ENCODE data around the gene ERFL. TPM values are rescaled to one million over a fixed set of nuclear protein-coding genes. Genes with fewer than 3 reads are reported as not detected.

The ERFL gene
- total and polyA plus RNA-seq, 5 experiments from 2014 or later, result 7.5 to 8.1 TPM; not detected in 3

DNA sequence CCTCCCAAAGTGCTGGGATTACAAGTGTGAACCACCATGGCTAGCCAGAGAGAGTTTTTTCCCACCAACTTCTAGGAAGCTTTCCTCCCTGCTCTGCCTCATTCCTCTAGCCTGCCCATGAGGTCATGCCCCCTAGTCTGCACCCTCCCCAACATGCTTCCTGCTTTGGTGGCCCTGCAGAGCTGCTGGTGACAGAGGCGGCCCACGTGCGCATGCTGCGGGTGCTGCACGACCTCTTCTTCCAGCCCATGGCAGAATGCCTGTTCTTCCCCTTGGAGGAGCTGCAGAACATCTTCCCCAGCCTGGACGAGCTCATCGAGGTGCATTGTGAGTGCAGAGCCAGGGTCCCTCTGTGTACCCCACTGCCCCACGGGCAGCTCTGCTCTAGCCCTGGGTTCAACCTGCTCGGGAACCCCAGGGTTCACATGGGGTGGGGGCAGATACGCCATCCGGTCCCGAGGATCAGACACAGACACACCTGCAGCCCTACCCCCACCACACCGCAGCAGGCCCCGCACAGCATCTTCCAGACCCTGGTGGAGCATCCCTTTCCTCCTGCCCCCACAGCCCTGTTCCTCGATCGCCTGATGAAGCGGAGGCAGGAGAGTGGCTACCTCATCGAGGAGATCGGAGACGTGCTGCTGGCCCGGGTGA, 26.4 kb downstream of the ERFL start:
- POLR2A ChIA-PET, result interaction anchor here (0.6 to 15.2 kb wide), 11 partner anchors 9 to 608 kb away, joined by 3 to 465 read pairs (median 7); partner anchors contain the start of genes ARHGEF1, CD79A and ERFL
- Mint-ChIP-seq H3K4me3 (peak overlapping the region in 9 of 10 donors; percentile 4 to 74 (median 26)), H3K4me1 (peaks cover 30 to 77% (median 61%) of the 10 kb centered on the region in 4 donors), H3K27me3 (no peaks in the 10 kb centered on the region), H3K27ac (peak overlapping the region; percentile 25 to 93 (median 80)), H3K36me3 (peaks cover 4 to 96% (median 19%) of the 10 kb centered on the region in 3 donors), H3K9me3 (no peaks in the 10 kb centered on the region)
- ATAC-seq (peak in 1 of 2 donors; percentile 54), DNase-seq (no peak)

DNA sequence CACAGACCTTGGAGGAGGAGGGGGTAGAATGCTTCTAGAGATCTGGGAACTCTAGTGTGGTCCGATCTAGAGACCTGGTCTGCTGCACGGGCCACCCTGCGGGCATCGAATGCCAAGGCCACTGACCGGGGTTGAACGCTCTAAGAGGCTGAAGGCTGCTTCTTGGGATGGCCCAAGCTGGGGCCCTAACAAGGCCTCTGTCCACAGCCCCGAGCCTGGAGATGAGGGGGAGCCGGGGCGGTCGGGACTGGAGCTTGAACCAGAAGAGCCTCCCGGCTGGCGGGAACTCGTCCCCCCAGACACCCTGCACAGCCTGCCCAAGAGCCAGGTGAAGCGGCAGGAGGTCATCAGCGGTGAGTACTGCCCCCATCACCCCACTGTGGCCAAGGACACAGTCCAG, 30.0 kb downstream of the ERFL start:
- POLR2A ChIA-PET, result interaction anchor here (0.9 to 15.2 kb wide), 5 partner anchors 12 to 39 kb away, joined by 3 to 465 read pairs (median 8); partner anchors contain the start of genes ARHGEF1 and RPS19
- Mint-ChIP-seq H3K27ac (peak overlapping the region in 9 of 10 donors; percentile 47 to 96 (median 72)), H3K4me3 (peak overlapping the region in 8 of 10 donors; percentile 7 to 69 (median 40)), H3K36me3 (peaks cover 4 to 91% (median 28%) of the 10 kb centered on the region in 3 donors), H3K4me1 (peaks cover 27 to 74% (median 60%) of the 10 kb centered on the region in 4 donors), H3K27me3 (no peaks in the 10 kb centered on the region), H3K9me3 (no peaks in the 10 kb centered on the region)
- ATAC-seq (no peak), DNase-seq (no peak)

DNA sequence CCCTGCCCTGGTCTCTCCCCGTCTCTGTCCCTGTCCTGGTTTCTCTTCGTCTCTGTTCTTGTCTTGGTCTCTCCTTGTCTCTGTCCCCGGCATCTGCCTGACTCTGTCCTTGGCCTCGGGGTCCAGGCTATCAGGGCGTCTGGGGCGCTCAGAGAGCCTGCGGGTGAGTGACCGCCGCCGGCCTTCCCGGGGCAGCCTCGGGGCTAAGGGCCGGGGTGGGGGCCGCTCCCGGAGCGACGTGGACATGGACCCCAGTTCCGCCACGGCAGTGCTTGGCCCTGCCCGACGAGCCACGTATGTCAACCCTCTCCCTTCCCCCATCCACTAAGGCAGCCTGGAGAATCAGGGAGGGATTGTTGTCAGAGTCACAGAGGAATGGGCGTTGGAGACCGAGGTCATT, 30.4 kb downstream of the ERFL start:
- Mint-ChIP-seq H3K4me1 (peaks cover 30 to 73% (median 64%) of the 10 kb centered on the region in 4 donors), H3K36me3 (peaks cover 4 to 90% (median 26%) of the 10 kb centered on the region in 3 donors)

DNA sequence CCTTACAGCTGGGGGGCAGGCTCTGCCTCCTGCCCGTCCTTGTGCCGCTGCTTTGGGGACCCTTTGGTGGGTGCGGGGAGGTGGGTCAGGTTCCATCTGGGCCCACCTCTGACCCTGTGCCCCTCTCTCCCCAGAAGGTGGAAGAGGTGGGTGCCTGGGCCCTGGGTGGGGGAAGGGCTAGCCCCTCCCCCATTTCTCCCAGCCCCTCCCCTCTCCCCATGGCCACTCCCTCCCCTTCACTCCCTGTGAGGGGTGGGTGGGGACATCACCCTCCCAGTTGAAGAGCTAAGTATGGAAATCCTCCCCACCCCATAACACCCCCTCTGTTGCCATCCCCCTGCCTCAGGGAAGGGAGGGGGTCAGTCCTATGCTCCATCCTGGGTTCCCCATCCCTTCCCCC, 31.1 kb downstream of the ERFL start:
- DNase-seq, result no peak
- Mint-ChIP-seq H3K36me3 (peaks cover 4 to 84% (median 24%) of the 10 kb centered on the region in 3 donors), H3K9me3 (no peaks in the 10 kb centered on the region), H3K27me3 (no peaks in the 10 kb centered on the region), H3K4me1 (peaks cover 30 to 73% (median 67%) of the 10 kb centered on the region in 4 donors), H3K27ac (peak overlapping the region in 5 of 10 donors; percentile 70 to 96 (median 86)), H3K4me3 (peak overlapping the region in 1 of 10 donors; percentile 59)
- POLR2A ChIA-PET, result interaction anchor here (0.8 to 3.9 kb wide), 5 partner anchors 9 to 25 kb away, joined by 3 to 61 read pairs (median 3); partner anchors contain the start of gene ARHGEF1
- no peak for ATAC-seq

More for the DNA sequence above, 30.4 kb downstream of the ERFL start:
- ATAC-seq, result no peak
- no peak for DNase-seq
- no peaks in the 10 kb centered on the region for H3K9me3 Mint-ChIP-seq
- POLR2A ChIA-PET, result interaction anchor here (0.8 to 15.2 kb wide), 8 partner anchors 10 to 38 kb away, joined by 3 to 465 read pairs (median 6); partner anchors contain the start of genes ARHGEF1 and RPS19
- H3K4me3 Mint-ChIP-seq, result peak overlapping the region in 7 of 10 donors; percentile 7 to 69 (median 56)
- H3K27me3 Mint-ChIP-seq, result no peaks in the 10 kb centered on the region
- peak overlapping the region; percentile 47 to 96 (median 82) for H3K27ac Mint-ChIP-seq

DNA sequence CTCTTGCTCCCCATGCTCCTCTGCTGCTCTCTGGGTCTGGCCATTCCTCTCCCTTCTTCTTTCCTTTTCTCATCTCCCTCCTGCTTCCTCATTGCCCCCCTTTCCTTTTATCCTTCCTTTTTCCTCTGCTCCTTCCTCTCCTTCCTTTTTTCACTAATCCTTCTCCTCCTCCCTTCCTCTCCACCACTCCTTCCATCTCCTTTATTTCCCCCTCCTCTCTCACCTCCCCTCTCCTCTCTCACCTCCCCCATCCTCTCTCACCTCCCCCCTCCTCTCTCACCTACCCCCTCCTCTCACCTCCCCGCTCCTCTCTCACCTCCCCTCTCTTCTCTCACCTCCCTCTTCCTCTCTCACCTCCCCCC, 31.7 kb downstream of the ERFL start:
- peak overlapping the region; percentile 66 to 96 (median 84) for H3K27ac Mint-ChIP-seq
- H3K27me3 Mint-ChIP-seq, result no peaks in the 10 kb centered on the region
- peaks cover 29 to 73% (median 68%) of the 10 kb centered on the region in 4 donors for H3K4me1 Mint-ChIP-seq
- H3K4me3 Mint-ChIP-seq, result peak overlapping the region in 7 of 10 donors; percentile 10 to 84 (median 48)
- POLR2A ChIA-PET, result interaction anchor here (0.6 to 3.9 kb wide), 8 partner anchors 9 to 25 kb away, joined by 3 to 61 read pairs (median 5); partner anchors contain the start of gene ARHGEF1
- H3K9me3 Mint-ChIP-seq, result no peaks in the 10 kb centered on the region
- DNase-seq (no peak), ATAC-seq (no peak)
- H3K36me3 Mint-ChIP-seq, result peaks cover 6 to 80% (median 20%) of the 10 kb centered on the region in 3 donors

DNA sequence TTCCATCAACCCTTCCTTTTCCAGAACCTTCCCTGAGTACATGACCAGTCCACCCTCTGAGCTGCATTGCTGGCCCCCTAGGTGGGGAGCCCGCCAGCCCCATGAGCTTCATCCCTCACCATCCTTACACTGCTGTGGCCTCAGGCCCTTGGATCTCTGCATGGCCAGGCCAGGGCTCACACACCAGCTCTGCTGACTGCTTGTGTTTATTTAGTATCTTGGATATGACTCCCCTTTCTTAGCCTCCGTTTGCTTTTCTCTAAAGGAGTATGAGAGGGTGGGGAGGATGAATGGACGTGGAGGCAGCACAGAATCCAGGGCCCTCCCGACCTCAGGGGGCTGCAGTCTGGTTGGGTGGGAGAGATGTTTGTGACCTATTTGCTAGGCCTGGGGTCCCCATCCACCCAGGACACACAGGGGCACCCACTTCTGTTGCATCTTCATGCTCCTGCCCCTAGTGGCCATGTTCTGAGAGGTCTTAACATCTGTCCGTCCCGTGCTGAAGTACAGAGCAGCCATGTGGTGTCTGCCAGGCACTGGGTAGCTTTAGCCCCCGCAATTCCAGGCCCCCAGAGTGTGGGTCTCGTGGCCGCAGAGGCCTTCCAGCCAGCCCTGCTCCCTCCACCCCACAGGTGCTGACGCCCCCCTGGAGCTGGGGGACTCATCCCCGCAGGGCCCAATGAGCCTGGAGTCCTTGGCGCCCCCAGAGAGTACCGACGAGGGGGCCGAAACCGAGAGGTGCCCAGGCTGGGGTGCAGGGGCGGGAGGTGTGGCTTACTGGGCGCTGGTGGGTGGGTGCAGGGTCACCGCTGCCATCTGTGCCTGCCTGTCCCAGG, 32.3 kb downstream of the ERFL start:
- POLR2A ChIA-PET, result interaction anchor here (0.6 to 3.9 kb wide), 17 partner anchors 8 to 55 kb away, joined by 3 to 61 read pairs (median 5); partner anchors contain the start of gene RPS19
- Mint-ChIP-seq H3K27ac (peak overlapping the region; percentile 85 to 96 (median 92)), H3K4me1 (peaks cover 31 to 74% (median 71%) of the 10 kb centered on the region in 4 donors), H3K4me3 (peak overlapping the region; percentile 14 to 86 (median 74)), H3K36me3 (peaks cover 9 to 77% (median 21%) of the 10 kb centered on the region in 3 donors), H3K9me3 (no peaks in the 10 kb centered on the region), H3K27me3 (no peaks in the 10 kb centered on the region)
- DNase-seq (no peak), ATAC-seq (peak; percentile 61 to 70)

DNA sequence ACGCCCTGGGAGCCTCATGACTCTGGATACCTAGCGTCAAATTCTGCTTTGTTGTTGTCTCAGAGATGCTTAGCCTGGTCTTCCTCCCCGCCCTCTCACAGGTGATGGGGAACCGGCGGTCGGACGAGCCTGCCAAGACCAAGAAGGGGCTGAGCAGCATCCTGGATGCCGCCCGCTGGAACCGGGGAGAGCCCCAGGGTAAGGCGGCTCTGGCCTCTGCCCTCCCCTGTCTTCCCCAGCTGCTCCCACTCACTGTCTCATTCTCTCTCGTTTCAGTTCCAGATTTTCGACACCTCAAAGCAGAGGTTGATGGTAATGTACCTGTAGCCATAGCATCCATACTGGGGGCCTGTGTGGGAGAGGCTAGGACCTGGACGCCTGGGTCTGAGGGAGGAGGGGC, 33.9 kb downstream of the ERFL start:
- H3K9me3 Mint-ChIP-seq, result no peaks in the 10 kb centered on the region
- ATAC-seq (no peak), DNase-seq (no peak)
- peaks cover 36 to 81% (median 74%) of the 10 kb centered on the region in 4 donors for H3K4me1 Mint-ChIP-seq
- H3K36me3 Mint-ChIP-seq, result peaks cover 9 to 73% (median 21%) of the 10 kb centered on the region in 3 donors
- H3K27ac Mint-ChIP-seq, result peak overlapping the region; percentile 78 to 98 (median 90)
- POLR2A ChIA-PET, result interaction anchor here (0.5 to 3.9 kb wide), 7 partner anchors 10 to 62 kb away, joined by 3 to 61 read pairs (median 5); no protein-coding TSS in a partner anchor
- H3K27me3 Mint-ChIP-seq, result no peaks in the 10 kb centered on the region
- peak overlapping the region in 9 of 10 donors; percentile 14 to 86 (median 74) for H3K4me3 Mint-ChIP-seq

DNA sequence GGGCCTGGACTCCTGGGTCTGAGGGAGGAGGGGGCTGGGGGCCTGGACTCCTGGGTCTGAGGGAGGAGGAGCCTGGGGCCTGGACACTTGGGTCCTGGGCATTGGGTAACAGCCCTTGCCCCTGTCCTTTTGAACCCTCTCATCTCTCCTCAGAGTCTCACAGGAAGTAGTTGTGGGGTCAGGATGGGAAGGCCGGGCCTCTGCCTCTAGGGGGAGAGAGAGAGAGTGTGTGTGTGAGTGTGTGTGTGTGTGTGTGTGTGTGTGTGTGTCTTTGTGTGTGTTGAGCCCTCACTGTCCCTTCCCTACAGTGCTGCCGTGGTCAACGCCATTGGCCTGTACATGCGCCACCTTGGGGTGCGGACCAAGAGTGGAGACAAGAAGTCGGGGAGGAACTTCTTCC, 34.4 kb downstream of the ERFL start:
- POLR2A ChIA-PET, result interaction anchor here (2.3 to 3.9 kb wide), 2 partner anchors 15 to 28 kb away, joined by 5 to 61 read pairs; no protein-coding TSS in a partner anchor
- Mint-ChIP-seq H3K36me3 (peaks cover 4 to 73% (median 25%) of the 10 kb centered on the region in 3 donors), H3K4me3 (peak overlapping the region in 9 of 10 donors; percentile 53 to 86 (median 74)), H3K27me3 (no peaks in the 10 kb centered on the region), H3K27ac (peak overlapping the region; percentile 78 to 98 (median 90)), H3K4me1 (peaks cover 37 to 81% (median 75%) of the 10 kb centered on the region in 4 donors), H3K9me3 (no peaks in the 10 kb centered on the region)
- peak; percentile 19 to 41 for ATAC-seq
- DNase-seq, result peak in 1 of 10 donors; percentile 42

DNA sequence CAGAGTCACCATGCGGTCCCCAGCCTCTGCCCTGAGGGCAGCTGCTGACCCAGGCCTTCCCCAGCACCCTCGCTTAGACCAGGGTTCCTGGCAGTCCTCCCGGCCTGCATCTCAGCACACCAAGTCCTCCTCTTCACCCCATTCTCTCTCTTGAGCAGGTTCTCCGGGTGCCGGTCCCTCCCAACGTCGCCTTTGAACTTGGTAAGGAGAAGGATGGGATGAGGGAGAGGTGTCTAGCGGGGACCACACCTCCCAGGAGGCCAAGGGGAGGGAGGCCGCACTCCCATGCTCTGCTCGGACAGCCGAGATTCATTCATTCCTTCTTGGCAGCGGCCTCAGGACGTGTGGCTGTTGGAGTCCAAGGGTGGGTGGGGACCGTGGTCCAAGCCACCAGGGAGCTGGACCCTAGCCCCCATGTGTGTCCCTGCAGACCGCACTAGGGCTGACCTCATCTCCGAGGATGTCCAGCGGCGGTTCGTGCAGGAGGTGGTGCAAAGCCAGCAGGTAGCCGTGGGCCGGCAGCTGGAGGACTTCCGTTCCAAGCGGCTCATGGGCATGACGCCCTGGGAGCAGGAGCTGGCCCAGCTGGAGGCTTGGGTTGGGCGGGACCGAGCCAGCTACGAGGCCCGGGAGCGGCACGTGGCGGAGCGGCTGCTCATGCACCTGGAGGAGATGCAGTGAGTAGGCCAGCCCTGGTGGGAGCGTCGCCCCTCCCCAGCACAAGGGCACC, 35.9 kb downstream of the ERFL start:
- Mint-ChIP-seq H3K27me3 (peaks cover 0 to 1% (median 0%) of the 10 kb centered on the region in 5 donors), H3K4me1 (peaks cover 34 to 75% (median 70%) of the 10 kb centered on the region in 4 donors), H3K27ac (peak overlapping the region; percentile 83 to 99 (median 92)), H3K36me3 (peaks cover 4 to 66% (median 23%) of the 10 kb centered on the region in 3 donors), H3K4me3 (peak overlapping the region in 7 of 10 donors; percentile 69 to 97 (median 81)), H3K9me3 (no peaks in the 10 kb centered on the region)
- DNase-seq (no peak), ATAC-seq (no peak)
- POLR2A ChIA-PET, result interaction anchor here (1.4 to 13.9 kb wide), 8 partner anchors 9 to 55 kb away, joined by 3 to 819 read pairs (median 98); partner anchors contain the start of genes CD79A, ERFL and RPS19

DNA sequence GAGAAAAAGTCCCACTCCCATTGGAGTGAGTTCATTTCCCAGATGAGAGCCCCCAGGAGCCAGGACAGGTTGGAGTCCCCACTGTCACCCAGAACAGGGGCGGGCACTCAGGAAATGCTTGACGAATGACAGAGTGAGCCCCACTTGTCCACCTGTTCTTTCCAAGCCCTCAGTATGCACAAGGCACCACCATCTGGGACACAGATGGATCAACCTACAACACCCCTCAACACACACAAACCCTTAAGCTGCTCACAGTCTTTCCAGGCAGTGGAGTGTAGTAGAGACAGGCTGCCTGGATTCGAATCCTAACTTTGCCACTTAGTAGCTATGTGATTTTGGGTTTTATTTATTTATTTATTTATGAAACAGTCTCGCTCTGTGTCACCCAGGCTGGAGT, 37.3 kb downstream of the ERFL start:
- H3K27me3 Mint-ChIP-seq, result peaks cover 0 to 1% (median 0%) of the 10 kb centered on the region in 5 donors
- H3K9me3 Mint-ChIP-seq, result no peaks in the 10 kb centered on the region
- H3K36me3 Mint-ChIP-seq, result peaks cover 9 to 68% (median 36%) of the 10 kb centered on the region in 3 donors
- peak overlapping the region in 6 of 10 donors; percentile 48 to 97 (median 74) for H3K4me3 Mint-ChIP-seq
- peak overlapping the region; percentile 13 to 99 (median 92) for H3K27ac Mint-ChIP-seq
- ATAC-seq (no peak), DNase-seq (no peak)
- POLR2A ChIA-PET, result interaction anchor here (0.7 to 13.9 kb wide), 9 partner anchors 10 to 68 kb away, joined by 3 to 819 read pairs (median 21); partner anchors contain the start of genes CD79A, ERFL, RABAC1 and RPS19
- H3K4me1 Mint-ChIP-seq, result peaks cover 35 to 80% (median 66%) of the 10 kb centered on the region in 4 donors

DNA sequence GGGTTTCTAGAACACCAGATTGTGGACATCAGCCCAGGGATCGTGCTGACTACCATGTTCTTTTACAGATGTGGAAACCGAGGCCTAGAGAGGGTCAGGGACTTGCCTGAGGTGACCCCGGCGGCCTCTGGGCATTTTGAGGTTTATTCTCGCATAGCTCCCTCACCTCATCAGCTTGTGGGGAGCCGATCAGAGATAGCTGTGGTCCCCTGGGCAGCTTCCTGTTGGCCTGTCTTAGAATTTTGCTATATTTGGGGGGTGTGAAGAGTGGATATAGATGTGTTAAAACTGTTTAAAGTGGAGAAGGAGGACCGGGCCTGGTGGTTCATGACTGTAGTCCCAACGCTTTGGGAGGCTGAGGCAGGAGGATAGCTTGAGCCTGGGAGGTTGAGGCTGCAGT, 38.4 kb downstream of the ERFL start:
- Mint-ChIP-seq H3K4me3 (peak overlapping the region; percentile 94 to 99 (median 97)), H3K4me1 (peaks cover 33 to 80% (median 62%) of the 10 kb centered on the region in 4 donors), H3K27ac (peak overlapping the region; percentile 94 to 100 (median 99)), H3K27me3 (peaks cover 0 to 1% (median 0%) of the 10 kb centered on the region in 5 donors), H3K36me3 (peaks cover 9 to 65% (median 33%) of the 10 kb centered on the region in 3 donors), H3K9me3 (no peaks in the 10 kb centered on the region)
- ATAC-seq, result no peak
- POLR2A ChIA-PET, result interaction anchor here (1.3 to 13.9 kb wide), 9 partner anchors 9 to 69 kb away, joined by 4 to 819 read pairs (median 176); partner anchors contain the start of genes CD79A, ERFL, RABAC1 and RPS19
- no peak for DNase-seq
